WTC11 (cell line): ENCODE results near the gene ZNF236. TPM values are rescaled to one million over a fixed set of nuclear protein-coding genes. Genes with fewer than 3 reads are reported as not detected.

Experiments
- ATAC-seq: fragments of 200-7000 bp; cut with Tn5 transposase; 2 replicates; pipeline ENCODE4 v1.10.0; 2021; ENCODE audit warnings: mild to moderate bottlenecking, moderate library complexity
- CTCF ChIA-PET: fragments of 300-600 bp; sonication (Branson Sonifier 250); formaldehyde crosslinking; loops from one replicate; lab custom pipeline; 2021; ENCODE audit warnings: antibody characterized with exemption; lab: Charles Lee
- POLR2A ChIA-PET: fragments of 350-600 bp; sonication (Branson Sonifier 250); formaldehyde crosslinking; loops from one replicate; lab custom pipeline; 2021; ENCODE audit warnings: antibody characterized with exemption; lab: Charles Lee
- DNase-seq: peaks from one replicate; pipeline ENCODE4 v3.0.0; 2021; ENCODE audit warnings: low spot score
- H3K27ac Mint-ChIP-seq: 2 replicates; pipeline ENCODE4 v1.8.0; 2021; ENCODE audit warnings: mixed read lengths
- H3K27me3 Mint-ChIP-seq: 2 replicates; pipeline ENCODE4 v1.8.0; 2021; ENCODE audit warnings: low read depth, mild to moderate bottlenecking, moderate library complexity, mixed read lengths
- H3K36me3 Mint-ChIP-seq: 2 replicates; pipeline ENCODE4 v1.8.0; 2021; ENCODE audit warnings: mixed read lengths
- H3K4me1 Mint-ChIP-seq: 2 replicates; pipeline ENCODE4 v1.8.0; 2022; ENCODE audit warnings: mixed read lengths
- H3K4me3 Mint-ChIP-seq: 2 replicates; pipeline ENCODE4 v1.8.0; 2021; ENCODE audit warnings: mild to moderate bottlenecking, moderate library complexity, mixed read lengths
- H3K9me3 Mint-ChIP-seq: 2 replicates; pipeline ENCODE4 v1.8.0; 2021; ENCODE audit warnings: mixed read lengths
- CDX4 ChIP-seq: fragments of 250-450 bp; sonication (Bioruptor Pico); IDR thresholded peaks from 2 replicates; pipeline ENCODE4 v1.9.0; 2021; ENCODE audit warnings: moderate library complexity, mild to moderate bottlenecking, inconsistent platforms, borderline replicate concordance
- CTCF ChIP-seq: fragments of 200-600 bp; IDR thresholded peaks from 2 replicates; pipeline ENCODE4 v1.8.0; 2022; ENCODE audit warnings: antibody characterized with exemption
- ESRRA ChIP-seq: sonication (generic); formaldehyde crosslinking; IDR thresholded peaks from 2 replicates; pipeline ENCODE4 v1.8.1; 2022; ENCODE audit warnings: mild to moderate bottlenecking, missing genetic modification reagents, borderline replicate concordance
- NR1H2 ChIP-seq: sonication (generic); formaldehyde crosslinking; IDR thresholded peaks from 2 replicates; pipeline ENCODE4 v1.9.0; 2021; ENCODE audit warnings: mild to moderate bottlenecking, moderate library complexity, missing genetic modification reagents
- NR2C2 ChIP-seq: sonication (generic); formaldehyde crosslinking; IDR thresholded peaks from 2 replicates; pipeline ENCODE4 v1.8.0; 2022; ENCODE audit warnings: mild to moderate bottlenecking, missing genetic modification reagents
- OVOL2 ChIP-seq: fragments of 250-450 bp; sonication (Bioruptor Pico); IDR thresholded peaks from 2 replicates; pipeline ENCODE4 v1.9.0; 2021; ENCODE audit warnings: mild to moderate bottlenecking, borderline replicate concordance
- RELA ChIP-seq: sonication (generic); formaldehyde crosslinking; IDR thresholded peaks from 2 replicates; pipeline ENCODE4 v1.8.1; 2022; ENCODE audit warnings: missing genetic modification reagents, mild to moderate bottlenecking, borderline replicate concordance
- SMAD4 ChIP-seq: sonication (generic); formaldehyde crosslinking; IDR thresholded peaks from 2 replicates; pipeline ENCODE4 v1.8.0; 2022; ENCODE audit warnings: mild to moderate bottlenecking, missing genetic modification reagents
- TCF7 ChIP-seq: sonication (generic); formaldehyde crosslinking; IDR thresholded peaks from 2 replicates; pipeline ENCODE4 v1.8.0; 2022; ENCODE audit warnings: mild to moderate bottlenecking, low read depth, missing genetic modification reagents, moderate library complexity
- ZBTB21 ChIP-seq: sonication (generic); formaldehyde crosslinking; IDR thresholded peaks from 2 replicates; pipeline ENCODE4 v1.8.1; 2023; ENCODE audit warnings: mild to moderate bottlenecking, missing genetic modification reagents, borderline replicate concordance
- ZNF263 ChIP-seq: sonication (generic); formaldehyde crosslinking; IDR thresholded peaks from 2 replicates; pipeline ENCODE4 v1.8.1; 2022; ENCODE audit warnings: low read depth, mild to moderate bottlenecking, moderate library complexity, missing genetic modification reagents
- ZNF396 ChIP-seq: fragments of 250-450 bp; sonication (Bioruptor Pico); IDR thresholded peaks from 2 replicates; pipeline ENCODE4 v1.8.0; 2021; ENCODE audit warnings: mild to moderate bottlenecking, moderate library complexity, borderline replicate concordance
- total RNA-seq: library from RNA; stranded (reverse); gene quantifications from 3 replicates; pipeline ENCODE4 v1.2.3, GENCODE V29; 2021
- TF ChIP-seq, protein P1 (sequence below): sonication (generic); formaldehyde crosslinking; IDR thresholded peaks from 2 replicates; pipeline ENCODE4 v1.8.0; 2022; ENCODE audit warnings: mild to moderate bottlenecking, missing genetic modification reagents
- TF ChIP-seq, protein P2 (sequence below): fragments of 250-450 bp; sonication (Bioruptor Pico); IDR thresholded peaks from 2 replicates; pipeline ENCODE4 v2.1.2; 2022; ENCODE audit warnings: mild to moderate bottlenecking, moderate library complexity

The ZNF236 gene
- total RNA-seq, 1 experiment from 2014 or later: 19.9 TPM

GRCh38 chr18:76997951-76998808, 175.8 kb downstream of the ZNF236 start (continued):
- TF ChIP-seq, protein P1, sequence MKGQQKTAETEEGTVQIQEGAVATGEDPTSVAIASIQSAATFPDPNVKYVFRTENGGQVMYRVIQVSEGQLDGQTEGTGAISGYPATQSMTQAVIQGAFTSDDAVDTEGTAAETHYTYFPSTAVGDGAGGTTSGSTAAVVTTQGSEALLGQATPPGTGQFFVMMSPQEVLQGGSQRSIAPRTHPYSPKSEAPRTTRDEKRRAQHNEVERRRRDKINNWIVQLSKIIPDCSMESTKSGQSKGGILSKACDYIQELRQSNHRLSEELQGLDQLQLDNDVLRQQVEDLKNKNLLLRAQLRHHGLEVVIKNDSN (CRISPR knock-in tag): no peak

DNA sequence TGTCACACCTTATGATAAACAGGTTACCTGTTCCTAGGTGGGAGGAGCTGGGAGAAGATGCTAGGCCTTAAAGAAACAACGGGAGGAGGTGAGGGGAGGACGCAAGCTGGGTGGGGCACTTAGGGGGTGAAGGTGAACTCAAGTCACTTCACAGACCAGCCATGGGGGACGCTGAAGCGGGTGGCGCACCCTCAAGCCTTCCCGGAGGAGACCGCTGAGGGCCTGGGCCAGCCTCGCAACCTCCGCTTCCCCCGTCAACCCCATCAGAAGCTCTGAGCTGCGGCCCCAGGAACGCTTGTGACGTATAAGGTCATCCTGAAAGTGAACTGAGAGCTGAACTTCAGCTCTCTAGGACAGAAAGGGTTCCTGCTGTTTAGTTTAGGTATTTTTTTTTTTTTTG, 176.7 kb downstream of the ZNF236 start:
- Mint-ChIP-seq H3K36me3 (no peaks in the 10 kb centered on the region), H3K4me1 (peaks cover 17% of the 10 kb centered on the region), H3K9me3 (no peaks in the 10 kb centered on the region), H3K27ac (no peak overlapping the region), H3K4me3 (no peak overlapping the region), H3K27me3 (no peaks in the 10 kb centered on the region)
- POLR2A ChIA-PET: no interaction called here
- no peak for TF ChIP-seq ESRRA (CRISPR knock-in tag)
- TF ChIP-seq RELA: no peak
- TF ChIP-seq ZNF263 (CRISPR knock-in tag): no peak
- no peak for TF ChIP-seq CDX4 (CRISPR knock-in tag)
- TF ChIP-seq, protein P1 (CRISPR knock-in tag): no peak
- no peak for TF ChIP-seq OVOL2
- no peak for TF ChIP-seq ZNF396 (CRISPR knock-in tag)
- TF ChIP-seq NR1H2: no peak
- TF ChIP-seq, protein P2, sequence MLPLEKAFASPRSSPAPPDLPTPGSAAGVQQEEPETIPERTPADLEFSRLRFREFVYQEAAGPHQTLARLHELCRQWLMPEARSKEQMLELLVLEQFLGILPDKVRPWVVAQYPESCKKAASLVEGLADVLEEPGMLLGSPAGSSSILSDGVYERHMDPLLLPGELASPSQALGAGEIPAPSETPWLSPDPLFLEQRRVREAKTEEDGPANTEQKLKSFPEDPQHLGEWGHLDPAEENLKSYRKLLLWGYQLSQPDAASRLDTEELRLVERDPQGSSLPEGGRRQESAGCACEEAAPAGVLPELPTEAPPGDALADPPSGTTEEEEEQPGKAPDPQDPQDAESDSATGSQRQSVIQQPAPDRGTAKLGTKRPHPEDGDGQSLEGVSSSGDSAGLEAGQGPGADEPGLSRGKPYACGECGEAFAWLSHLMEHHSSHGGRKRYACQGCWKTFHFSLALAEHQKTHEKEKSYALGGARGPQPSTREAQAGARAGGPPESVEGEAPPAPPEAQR (CRISPR knock-in tag): no peak
- CTCF ChIA-PET: interaction anchor here (1.3 to 2.8 kb wide), 5 partner anchors 7 to 652 kb away, joined by 3 to 18 read pairs (median 5); no protein-coding TSS in a partner anchor
- no peak for ATAC-seq
- no peak for DNase-seq

- Mint-ChIP-seq H3K9me3 (no peaks in the 10 kb centered on the region), H3K36me3 (no peaks in the 10 kb centered on the region), H3K27ac (no peak overlapping the region), H3K27me3 (no peaks in the 10 kb centered on the region), H3K4me3 (no peak overlapping the region), H3K4me1 (peaks cover 15% of the 10 kb centered on the region)
- ChIA-PET CTCF (interaction anchor here (0.6 to 2.8 kb wide), 28 partner anchors 8 to 665 kb away, joined by 3 to 18 read pairs (median 5); partner anchors contain the start of gene MBP), POLR2A (interaction anchor here (0.6 to 0.8 kb wide), 2 partner anchors 21 to 231 kb away, joined by 3 to 7 read pairs; no protein-coding TSS in a partner anchor)
- ATAC-seq: no peak
- no peak for TF ChIP-seq SMAD4
- TF ChIP-seq NR2C2 (CRISPR knock-in tag): no peak
- no peak for TF ChIP-seq ZBTB21 (CRISPR knock-in tag)
- no peak for TF ChIP-seq OVOL2
- TF ChIP-seq TCF7: no peak
- TF ChIP-seq CTCF: peak; percentile 93
- peak; percentile 57 for DNase-seq
These were observed 178.2 kb downstream of the ZNF236 start for GRCh38 chr18:77000527-77000926.
